Activated T-helper 2 cell treated with anti-CD3 and anti-CD28 coated beads, Interferon-gamma antibody, Interleukin-2, Interleukin-4, amounts not matched to agents 10 μg/mL and 5 μg/mL and 100 μg/mL, durations not matched to agents 14 hours and 24 hours and 36 hours (primary cell): ENCODE data around the gene DIRAS3. TPM values are rescaled to one million over a fixed set of nuclear protein-coding genes. Genes with fewer than 3 reads are reported as not detected.

ENCODE experiments used
- DNase-seq: peaks from one replicate; pipeline ENCODE4 v3.0.0; 2021; ENCODE audit warnings: low spot score
- H3K27ac Mint-ChIP-seq: one replicate; pipeline ENCODE4 v1.8.0; 2021; ENCODE audit warnings: mixed read lengths
- H3K27me3 Mint-ChIP-seq: one replicate; pipeline ENCODE4 v1.8.0; 2021; ENCODE audit warnings: low read depth, mixed read lengths
- H3K36me3 Mint-ChIP-seq: one replicate; pipeline ENCODE4 v1.8.0; 2021; ENCODE audit warnings: low read depth, mixed read lengths
- H3K4me1 Mint-ChIP-seq: one replicate; pipeline ENCODE4 v1.8.0; 2021; ENCODE audit warnings: low read depth, mixed read lengths
- H3K4me3 Mint-ChIP-seq: one replicate; pipeline ENCODE4 v1.8.0; 2021; ENCODE audit warnings: low read depth, mild to moderate bottlenecking, moderate library complexity, mixed read lengths
- H3K9me3 Mint-ChIP-seq: one replicate; pipeline ENCODE4 v1.8.0; 2021; ENCODE audit warnings: mixed read lengths
- intact Hi-C: fragments of 100-400 bp; cut with micrococcal nuclease; formaldehyde crosslinking; loops from one replicate; pipeline ENCODE4 v1.15.1; 2023
- total RNA-seq: library from RNA; stranded (reverse); gene quantifications from 2 replicates; pipeline ENCODE4 v1.2.3, GENCODE V29; 2022

DIRAS3 gene
- total RNA-seq, 1 donor from 2014 or later: 0.21 TPM

DNA sequence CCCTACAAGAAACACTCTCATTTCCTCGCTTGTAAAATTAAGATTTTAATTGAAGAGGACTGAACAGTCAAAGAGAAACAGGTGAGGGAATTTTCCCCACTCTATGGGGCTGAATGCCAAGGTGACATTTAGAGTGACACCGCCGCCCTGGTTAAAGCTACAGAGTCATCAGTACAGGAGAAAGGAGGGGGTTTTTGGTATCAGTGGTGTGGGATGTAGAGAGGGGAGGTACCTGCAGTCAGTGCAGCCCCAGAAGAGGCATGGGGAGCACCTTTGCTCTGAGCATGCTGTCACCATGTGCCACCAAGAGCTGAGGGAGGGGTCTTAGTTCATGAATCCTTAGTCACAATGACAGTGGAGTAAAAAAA, 2.8 kb downstream of the DIRAS3 start:
- no peaks in the 10 kb centered on the region for H3K36me3 Mint-ChIP-seq
- H3K9me3 Mint-ChIP-seq: no peaks in the 10 kb centered on the region
- peaks cover 5% of the 10 kb centered on the region for H3K4me1 Mint-ChIP-seq
- H3K27ac Mint-ChIP-seq: no peak overlapping the region
- no peak overlapping the region for H3K4me3 Mint-ChIP-seq
- intact Hi-C loops: no loop called here
- no peak for DNase-seq
- H3K27me3 Mint-ChIP-seq: peaks cover 30% of the 10 kb centered on the region

DNA sequence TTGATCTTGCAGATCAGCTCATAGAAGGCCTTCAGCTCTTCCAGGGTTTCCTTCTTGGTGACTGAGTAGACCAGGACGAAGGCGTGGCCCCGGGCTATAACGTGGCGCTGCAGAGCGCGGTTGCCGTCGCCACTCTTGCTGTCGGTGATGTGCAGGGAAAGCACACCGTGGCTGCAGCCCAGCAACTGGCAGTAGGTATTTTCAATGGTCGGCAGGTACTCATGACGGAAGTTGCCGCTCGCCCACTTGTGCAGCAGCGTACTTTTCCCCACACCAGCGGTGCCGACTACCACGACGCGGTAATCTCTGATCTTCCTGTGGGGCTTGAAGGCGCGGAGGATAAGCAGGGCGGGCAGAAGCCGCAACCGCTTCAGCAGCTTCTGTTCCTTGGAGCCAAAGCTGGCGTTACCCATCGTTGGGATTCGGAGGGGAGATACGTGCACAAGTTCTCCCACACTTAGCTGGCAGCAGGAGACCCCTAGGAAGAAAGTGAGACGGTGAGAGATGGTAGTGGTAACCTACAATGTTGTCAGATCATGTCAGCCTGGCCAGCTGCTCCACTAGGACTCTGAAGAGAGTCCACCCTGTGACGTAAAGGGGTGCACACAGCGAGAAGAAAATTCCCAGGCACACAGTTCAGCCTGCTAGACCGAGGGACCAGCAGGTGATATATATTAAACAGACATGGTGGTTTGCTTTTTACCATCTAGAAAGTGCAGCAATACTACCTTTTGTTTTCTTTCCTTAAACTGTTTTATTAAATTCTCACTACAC, 3.4 kb downstream of the DIRAS3 start:
- Mint-ChIP-seq H3K4me3 (no peak overlapping the region), H3K9me3 (no peaks in the 10 kb centered on the region), H3K27me3 (peaks cover 26% of the 10 kb centered on the region), H3K4me1 (peaks cover 5% of the 10 kb centered on the region), H3K36me3 (no peaks in the 10 kb centered on the region), H3K27ac (no peak overlapping the region)
- no peak for DNase-seq
- intact Hi-C loops: no loop called here

DNA sequence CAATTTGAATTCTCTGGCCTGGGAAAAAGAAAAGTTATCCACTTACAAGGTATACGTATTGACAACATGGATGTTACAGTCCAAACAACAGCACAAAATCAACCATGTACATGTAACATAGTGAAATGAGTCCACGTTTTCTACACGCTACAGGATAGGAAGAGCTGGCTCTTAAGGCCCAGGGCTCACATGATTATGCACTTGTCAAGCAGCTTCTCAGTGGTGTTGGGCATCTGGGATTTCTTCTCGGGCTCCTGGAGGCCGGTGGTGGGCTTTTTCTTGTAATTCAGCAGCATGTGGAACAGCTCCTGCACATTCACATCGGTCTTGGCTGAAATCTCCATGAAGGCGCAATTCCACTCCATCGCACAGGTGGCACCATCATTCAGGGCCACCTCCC, 4.0 kb downstream of the DIRAS3 start:
- no peak for DNase-seq
- Mint-ChIP-seq H3K36me3 (no peaks in the 10 kb centered on the region), H3K27me3 (peaks cover 20% of the 10 kb centered on the region), H3K27ac (no peak overlapping the region), H3K4me3 (no peak overlapping the region), H3K9me3 (no peaks in the 10 kb centered on the region), H3K4me1 (peaks cover 5% of the 10 kb centered on the region)
- intact Hi-C loops: no loop called here

DNA sequence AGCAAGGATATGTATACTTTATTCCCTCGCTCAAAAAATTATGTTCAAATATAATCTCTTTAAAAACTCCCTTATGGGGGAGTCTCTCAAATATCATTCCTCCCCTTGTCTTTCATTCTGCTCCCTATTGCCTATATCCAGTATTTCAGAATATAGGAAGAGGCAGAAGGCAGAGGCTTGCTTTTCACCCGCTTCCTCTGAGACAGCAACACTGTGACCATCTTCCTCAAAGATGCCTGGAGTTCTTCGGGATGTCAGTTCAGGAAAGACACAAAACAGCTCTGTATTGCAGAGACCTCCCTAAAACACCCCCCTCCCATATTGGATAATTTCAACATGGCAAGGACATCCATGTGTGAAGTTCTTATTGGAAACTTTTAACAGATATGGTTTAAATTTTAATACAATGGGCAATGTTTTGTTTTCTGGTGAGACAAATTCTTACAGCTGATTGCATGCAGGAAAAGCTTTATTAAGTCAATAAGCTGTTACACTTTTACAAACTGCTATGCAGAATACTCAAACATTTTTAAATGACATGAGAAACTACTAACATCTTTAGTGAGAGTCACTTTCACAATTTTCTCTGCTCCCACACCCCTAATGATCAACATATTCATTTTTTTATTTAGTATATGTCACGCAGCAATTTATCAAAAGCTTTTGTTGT, 4.8 kb downstream of the DIRAS3 start:
- peaks cover 5% of the 10 kb centered on the region for H3K4me1 Mint-ChIP-seq
- peaks cover 16% of the 10 kb centered on the region for H3K27me3 Mint-ChIP-seq
- H3K36me3 Mint-ChIP-seq: no peaks in the 10 kb centered on the region

GRCh38 chr1:68043443-68044090, 6.9 kb downstream of the DIRAS3 start:
- intact Hi-C loops: no loop called here
- peaks cover 2% of the 10 kb centered on the region for H3K4me1 Mint-ChIP-seq
- peaks cover 5% of the 10 kb centered on the region for H3K27me3 Mint-ChIP-seq
- no peak for DNase-seq
- H3K27ac Mint-ChIP-seq: no peak overlapping the region
- no peaks in the 10 kb centered on the region for H3K9me3 Mint-ChIP-seq
- no peak overlapping the region for H3K4me3 Mint-ChIP-seq
- H3K36me3 Mint-ChIP-seq: no peaks in the 10 kb centered on the region

More for the DNA sequence above, 4.8 kb downstream of the DIRAS3 start:
- Mint-ChIP-seq H3K4me3 (no peak overlapping the region), H3K27ac (no peak overlapping the region), H3K9me3 (no peaks in the 10 kb centered on the region)
- intact Hi-C loops: no loop called here
- DNase-seq: no peak

- H3K36me3 Mint-ChIP-seq: no peaks in the 10 kb centered on the region
- H3K27ac Mint-ChIP-seq: no peak overlapping the region
- intact Hi-C loops: no loop called here
- H3K9me3 Mint-ChIP-seq: no peaks in the 10 kb centered on the region
- no peaks in the 10 kb centered on the region for H3K4me1 Mint-ChIP-seq
- no peak overlapping the region for H3K4me3 Mint-ChIP-seq
- H3K27me3 Mint-ChIP-seq: no peaks in the 10 kb centered on the region
- no peak for DNase-seq
Measured at GRCh38 chr1:68036946-68037345, 13.5 kb downstream of the DIRAS3 start.

GRCh38 chr1:68029444-68029843, 21.0 kb downstream of the DIRAS3 start:
- DNase-seq: no peak
- H3K4me3 Mint-ChIP-seq: no peak overlapping the region
- no peak overlapping the region for H3K27ac Mint-ChIP-seq
- peaks cover 8% of the 10 kb centered on the region for H3K4me1 Mint-ChIP-seq
- H3K27me3 Mint-ChIP-seq: peaks cover 2% of the 10 kb centered on the region
- intact Hi-C loops: no loop called here
- no peaks in the 10 kb centered on the region for H3K9me3 Mint-ChIP-seq
- H3K36me3 Mint-ChIP-seq: no peaks in the 10 kb centered on the region

GRCh38 chr1:68028566-68028965, 21.9 kb downstream of the DIRAS3 start:
- H3K36me3 Mint-ChIP-seq: no peaks in the 10 kb centered on the region
- no peak overlapping the region for H3K27ac Mint-ChIP-seq
- DNase-seq: no peak
- H3K27me3 Mint-ChIP-seq: peaks cover 2% of the 10 kb centered on the region
- H3K4me1 Mint-ChIP-seq: peaks cover 8% of the 10 kb centered on the region
- intact Hi-C loops: no loop called here
- no peaks in the 10 kb centered on the region for H3K9me3 Mint-ChIP-seq
- H3K4me3 Mint-ChIP-seq: no peak overlapping the region

DNA sequence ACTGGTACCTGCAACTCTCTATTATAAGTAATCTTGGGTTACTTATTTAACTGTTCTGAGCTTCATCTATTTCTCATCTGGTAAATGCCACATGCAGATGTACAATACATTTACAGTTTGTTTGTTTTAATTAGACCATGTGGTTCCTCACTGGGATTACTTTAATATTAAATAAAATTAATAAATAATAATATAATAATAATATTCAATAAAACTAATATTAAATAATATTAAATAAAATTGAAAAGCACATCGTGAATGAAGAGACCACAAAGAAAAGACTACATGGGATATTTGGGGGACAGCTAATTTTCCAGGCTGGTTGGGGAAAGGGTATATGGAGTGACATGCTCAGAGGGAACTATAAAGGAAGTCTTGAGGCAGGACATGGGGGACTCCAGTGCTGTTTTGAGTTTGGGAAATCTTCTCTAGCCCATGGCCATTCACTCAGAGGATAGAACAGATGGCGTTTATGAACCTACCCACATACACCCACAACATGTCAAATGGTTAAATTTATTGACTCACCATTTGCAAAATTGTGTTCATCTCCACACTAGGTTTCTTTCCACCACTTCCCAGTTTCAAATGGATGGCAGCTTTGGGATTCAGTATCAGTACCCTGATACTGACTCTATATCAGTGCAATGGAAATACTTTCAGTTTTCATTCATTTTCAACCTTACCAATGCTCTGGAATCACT, 25.6 kb downstream of the DIRAS3 start:
- Mint-ChIP-seq H3K36me3 (no peaks in the 10 kb centered on the region), H3K27ac (no peak overlapping the region), H3K9me3 (no peaks in the 10 kb centered on the region), H3K4me1 (peaks cover 4% of the 10 kb centered on the region), H3K4me3 (no peak overlapping the region), H3K27me3 (peaks cover 2% of the 10 kb centered on the region)
- DNase-seq: no peak
- intact Hi-C loops: no loop called here

- Mint-ChIP-seq H3K9me3 (no peaks in the 10 kb centered on the region), H3K27me3 (no peaks in the 10 kb centered on the region), H3K36me3 (no peaks in the 10 kb centered on the region), H3K4me3 (no peak overlapping the region), H3K27ac (no peak overlapping the region), H3K4me1 (no peaks in the 10 kb centered on the region)
- DNase-seq: no peak
- intact Hi-C loops: no loop called here
Measured at GRCh38 chr1:68016381-68016780, 34.0 kb downstream of the DIRAS3 start.

GRCh38 chr1:68015971-68016370, 34.5 kb downstream of the DIRAS3 start:
- Mint-ChIP-seq H3K27ac (no peak overlapping the region), H3K9me3 (no peaks in the 10 kb centered on the region), H3K27me3 (no peaks in the 10 kb centered on the region), H3K4me1 (no peaks in the 10 kb centered on the region), H3K4me3 (no peak overlapping the region), H3K36me3 (no peaks in the 10 kb centered on the region)
- DNase-seq: no peak
- intact Hi-C loops: no loop called here

GRCh38 chr1:68015369-68015768, 35.1 kb downstream of the DIRAS3 start:
- Mint-ChIP-seq H3K4me3 (no peak overlapping the region), H3K4me1 (no peaks in the 10 kb centered on the region), H3K27me3 (no peaks in the 10 kb centered on the region), H3K36me3 (no peaks in the 10 kb centered on the region), H3K27ac (no peak overlapping the region), H3K9me3 (no peaks in the 10 kb centered on the region)
- no peak for DNase-seq
- intact Hi-C loops: no loop called here

DNA sequence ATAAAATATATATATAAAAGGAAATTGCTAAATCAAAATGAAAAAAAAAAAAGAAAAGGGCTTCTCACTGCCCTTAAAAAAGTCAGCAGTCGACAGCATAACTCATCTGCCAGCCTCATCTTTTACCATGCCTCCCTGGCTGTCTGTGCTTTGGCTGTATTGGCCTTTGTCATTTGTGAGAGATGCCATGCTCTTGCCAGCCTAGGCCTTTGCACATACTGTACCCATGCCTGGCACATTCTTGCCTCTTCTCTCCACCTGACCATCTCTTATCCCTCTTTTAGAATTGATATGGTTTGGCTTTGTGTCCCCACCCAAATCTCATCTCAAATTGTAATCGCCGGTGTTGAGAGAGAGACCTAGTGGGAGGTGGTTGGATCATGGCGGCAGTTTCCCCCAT, 37.1 kb downstream of the DIRAS3 start:
- no peak for DNase-seq
- Mint-ChIP-seq H3K27ac (no peak overlapping the region), H3K27me3 (no peaks in the 10 kb centered on the region), H3K9me3 (no peaks in the 10 kb centered on the region), H3K4me1 (no peaks in the 10 kb centered on the region), H3K36me3 (no peaks in the 10 kb centered on the region), H3K4me3 (no peak overlapping the region)
- intact Hi-C loops: loop anchor here (5.0 kb wide), 1 partner anchor 161 kb away; no protein-coding TSS in a partner anchor
